Ascending aorta (tissue), 2 donors: Measurements from ENCODE around the gene CENPN. TPM values are rescaled to one million over a fixed set of nuclear protein-coding genes. Genes with fewer than 3 reads are reported as not detected.

Experiments used
- DNase-seq, 2 donors: peaks; one replicate each; pipeline ENCODE4 v3.0.0-alpha.2; 2019; ENCODE audit warnings: low spot score in 2 of 2
- H3K27ac ChIP-seq, 2 donors: fragments of 200-600 bp; sonication (generic); one replicate each; pipeline ENCODE4 v1.5.1; 2016 to 2017; ENCODE audit warnings: mild to moderate bottlenecking in 1 of 2
- H3K27me3 ChIP-seq: fragments of 200-600 bp; sonication (generic); one replicate; pipeline ENCODE4 v1.5.1; 2017
- H3K36me3 ChIP-seq, 2 donors: fragments of 200-600 bp; sonication (generic); one replicate each; pipeline ENCODE4 v1.5.1; 2016
- H3K4me1 ChIP-seq, 2 donors: fragments of 200-600 bp; sonication (generic); one replicate each; pipeline ENCODE4 v1.5.1; 2016 to 2017; ENCODE audit warnings: mild to moderate bottlenecking in 1 of 2
- H3K4me3 ChIP-seq, 2 donors: fragments of 200-600 bp; sonication (generic); one replicate each; pipeline ENCODE4 v1.5.1; 2016 to 2017; ENCODE audit warnings: mild to moderate bottlenecking in 1 of 2
- H3K9me3 ChIP-seq, 2 donors: fragments of 200-600 bp; sonication (generic); one replicate each; pipeline ENCODE4 v1.5.1; 2016
- intact Hi-C: fragments of 100-400 bp; cut with DNase I; formaldehyde crosslinking; loops from one replicate; pipeline ENCODE4 v1.15.1; 2023
- total RNA-seq: library from RNA; depleted of rRNA; stranded (reverse); fragments of >200 nt; gene quantifications from one replicate; pipeline ENCODE4 v1.1.0, GENCODE V29; 2016
- TF ChIP-seq, protein P1 (sequence below), 3 experiments: fragments of 200-600 bp in 2 of 3; fragments of 450-650 bp in 1 of 3; sonication (generic) in 2 of 3; IDR thresholded peaks; one replicate each; pipeline ENCODE4 v1.5.1; 2016 to 2019; ENCODE audit warnings: antibody characterized with exemption in 3 of 3, mild to moderate bottlenecking in 1 of 3, moderate library complexity in 1 of 3

The CENPN gene
- total RNA-seq, 1 donor from 2014 or later, result not detected

DNA sequence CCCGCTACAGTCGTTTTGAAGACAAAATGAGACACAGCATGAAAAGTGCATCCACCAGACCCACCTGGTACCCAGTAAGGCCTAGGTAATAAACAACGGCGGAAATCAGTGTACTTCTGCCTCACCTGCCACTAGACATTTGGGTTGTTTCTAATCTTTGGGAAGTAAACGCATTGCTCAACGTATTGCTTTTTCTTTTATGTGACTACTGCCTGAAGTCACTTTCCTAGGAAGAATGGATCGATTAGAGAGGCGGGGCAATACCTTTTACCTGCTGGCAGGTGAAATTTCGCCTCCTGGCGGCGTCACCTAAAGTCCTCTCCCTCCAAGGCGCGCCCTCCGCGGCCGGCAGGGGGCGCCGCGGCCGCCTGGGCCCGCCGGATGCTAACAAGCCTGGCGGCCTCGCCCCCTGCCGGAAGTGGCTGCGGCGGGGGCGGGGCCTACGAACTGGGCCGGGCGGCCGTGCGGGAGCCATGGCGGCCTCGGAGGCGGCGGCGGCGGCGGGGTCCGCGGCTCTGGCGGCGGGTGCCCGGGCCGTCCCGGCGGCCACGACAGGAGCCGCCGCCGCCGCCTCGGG lies 28.5 kb downstream of the CENPN start, which contains the start of gene ATMIN:
Gene ATMIN (plus strand): TSS at position 445 of the 577 bp plus-strand sequence. CDS start 29 bp downstream, at position 474.
- H3K27me3 ChIP-seq, result no peaks in the 10 kb centered on the region
- no peaks in the 10 kb centered on the region for H3K9me3 ChIP-seq
- H3K4me1 ChIP-seq, result peaks cover 0 to 9% of the 10 kb centered on the region in 2 donors
- TF ChIP-seq, protein P1, sequence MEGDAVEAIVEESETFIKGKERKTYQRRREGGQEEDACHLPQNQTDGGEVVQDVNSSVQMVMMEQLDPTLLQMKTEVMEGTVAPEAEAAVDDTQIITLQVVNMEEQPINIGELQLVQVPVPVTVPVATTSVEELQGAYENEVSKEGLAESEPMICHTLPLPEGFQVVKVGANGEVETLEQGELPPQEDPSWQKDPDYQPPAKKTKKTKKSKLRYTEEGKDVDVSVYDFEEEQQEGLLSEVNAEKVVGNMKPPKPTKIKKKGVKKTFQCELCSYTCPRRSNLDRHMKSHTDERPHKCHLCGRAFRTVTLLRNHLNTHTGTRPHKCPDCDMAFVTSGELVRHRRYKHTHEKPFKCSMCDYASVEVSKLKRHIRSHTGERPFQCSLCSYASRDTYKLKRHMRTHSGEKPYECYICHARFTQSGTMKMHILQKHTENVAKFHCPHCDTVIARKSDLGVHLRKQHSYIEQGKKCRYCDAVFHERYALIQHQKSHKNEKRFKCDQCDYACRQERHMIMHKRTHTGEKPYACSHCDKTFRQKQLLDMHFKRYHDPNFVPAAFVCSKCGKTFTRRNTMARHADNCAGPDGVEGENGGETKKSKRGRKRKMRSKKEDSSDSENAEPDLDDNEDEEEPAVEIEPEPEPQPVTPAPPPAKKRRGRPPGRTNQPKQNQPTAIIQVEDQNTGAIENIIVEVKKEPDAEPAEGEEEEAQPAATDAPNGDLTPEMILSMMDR (IDR thresholded peaks at IDR 0.05), result peak; percentile 90 to 97 (median 90)
- intact Hi-C loops, result loop anchor here (1.0 to 5.0 kb wide), 4 partner anchors 29 to 702 kb away; partner anchors contain the start of genes C16orf46, CMC2 and GCSH
- H3K27ac ChIP-seq, result peak within 1 kb of the TSS in 1 of 2 donors; percentile 52
- peak within 1 kb of the TSS; percentile 90 to 93 for H3K4me3 ChIP-seq
- DNase-seq, result peak; percentile 25 to 90
- H3K36me3 ChIP-seq, result peaks cover 0 to 8% of the 10 kb centered on the region in 2 donors

DNA sequence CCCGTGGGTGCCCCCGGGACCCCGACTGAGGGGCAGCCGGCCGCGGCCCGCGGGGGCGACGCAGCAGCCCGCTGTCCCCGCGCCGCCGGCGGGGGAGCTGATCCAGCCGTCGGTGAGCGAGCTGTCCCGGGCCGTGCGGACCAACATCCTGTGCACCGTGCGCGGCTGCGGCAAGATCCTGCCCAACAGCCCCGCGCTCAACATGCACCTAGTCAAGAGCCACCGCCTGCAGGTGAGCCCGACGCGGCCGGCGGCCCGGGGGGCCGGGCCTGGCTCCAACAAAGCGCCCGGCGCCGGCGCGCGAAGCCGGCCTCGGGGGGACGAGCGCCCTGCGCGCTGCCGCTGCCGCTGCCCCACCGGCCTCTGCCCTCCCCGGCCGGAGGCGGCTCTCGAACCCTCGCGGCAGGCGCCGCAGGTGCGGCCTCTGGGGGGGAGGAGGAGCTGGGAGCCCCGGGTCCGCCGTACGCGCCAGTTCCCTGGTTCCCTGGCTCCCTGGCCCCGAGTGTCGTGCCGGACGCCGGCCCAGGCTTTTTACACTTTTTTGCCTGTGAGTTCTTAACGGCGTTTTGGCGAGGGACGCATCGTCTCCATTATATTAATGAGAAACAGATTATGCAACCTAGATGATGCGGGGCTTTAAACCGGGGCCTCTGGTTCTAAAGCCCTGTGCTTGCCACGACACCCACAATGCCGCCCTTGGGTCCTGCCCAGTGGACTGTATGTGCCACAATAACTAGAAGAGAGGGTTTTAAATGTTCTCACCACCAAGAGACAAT lies 29.1 kb downstream of the CENPN start:
- TF ChIP-seq, protein P1 (IDR thresholded peaks at IDR 0.05), result no peak
- Histone ChIP-seq H3K9me3 (no peaks in the 10 kb centered on the region), H3K4me3 (peak overlapping the region; percentile 90 to 93), H3K4me1 (peaks cover 0 to 9% of the 10 kb centered on the region in 2 donors), H3K27me3 (no peaks in the 10 kb centered on the region), H3K36me3 (peaks cover 0 to 11% of the 10 kb centered on the region in 2 donors), H3K27ac (peak overlapping the region in 1 of 2 donors; percentile 52)
- DNase-seq, result peak in 1 of 2 donors; percentile 69
- intact Hi-C loops, result loop anchor here (1.0 to 5.0 kb wide), 4 partner anchors 30 to 701 kb away; partner anchors contain the start of genes C16orf46, CMC2 and GCSH

DNA sequence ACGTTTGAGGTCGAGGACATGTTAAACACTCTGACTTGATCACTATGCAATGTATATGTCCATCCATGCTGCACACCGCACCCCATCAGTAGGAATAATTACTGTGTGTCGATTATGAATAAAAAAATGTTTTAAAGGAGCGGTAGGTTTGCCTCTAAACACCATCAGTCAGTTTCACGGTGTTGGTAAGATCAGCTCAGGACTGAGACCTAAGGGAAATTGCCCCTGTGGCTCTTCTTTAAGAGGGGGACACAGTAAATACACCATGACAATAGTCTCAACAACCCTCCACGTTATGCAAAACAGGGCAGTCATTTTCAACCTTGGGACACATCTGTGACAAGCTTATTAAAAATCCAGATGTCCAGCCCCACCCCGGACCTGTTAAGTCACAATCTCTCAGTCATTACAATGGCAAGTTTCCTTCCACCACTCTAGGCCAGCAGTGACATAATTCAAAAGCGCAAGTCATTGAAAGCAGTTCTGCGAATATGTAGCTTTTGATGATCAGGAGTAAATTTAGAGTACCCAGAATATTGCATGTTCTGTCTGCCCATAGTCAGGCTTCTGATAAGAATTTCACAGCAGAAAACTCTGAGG lies 29.8 kb downstream of the CENPN start:
- peak overlapping the region; percentile 90 to 93 for H3K4me3 ChIP-seq
- TF ChIP-seq, protein P1 (IDR thresholded peaks at IDR 0.05), result no peak
- H3K9me3 ChIP-seq, result no peaks in the 10 kb centered on the region
- no peaks in the 10 kb centered on the region for H3K27me3 ChIP-seq
- H3K36me3 ChIP-seq, result peaks cover 6 to 18% of the 10 kb centered on the region in 2 donors
- peaks cover 0 to 9% of the 10 kb centered on the region in 2 donors for H3K4me1 ChIP-seq
- no peak for DNase-seq
- intact Hi-C loops, result loop anchor here (5.0 kb wide), 1 partner anchor 700 kb away; no protein-coding TSS in a partner anchor
- no peak overlapping the region for H3K27ac ChIP-seq

DNA sequence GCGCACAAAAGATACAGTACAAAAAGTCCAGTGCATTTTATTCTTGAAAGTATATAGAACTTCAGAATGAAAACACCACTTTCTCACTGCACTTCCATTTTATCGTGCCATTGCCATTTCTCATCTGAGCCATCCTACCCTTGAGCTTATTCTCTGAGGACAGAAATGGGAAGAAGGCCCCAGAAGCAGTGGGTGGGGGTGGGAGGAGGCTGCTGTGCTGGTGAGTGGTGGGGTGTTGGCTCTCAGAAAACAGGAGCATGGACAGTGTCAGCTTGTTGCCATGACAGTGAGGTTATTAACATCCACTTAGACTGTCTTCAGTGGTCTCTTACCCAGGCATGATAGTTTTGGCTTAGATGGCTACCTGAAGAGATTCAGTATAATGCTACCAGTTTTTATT lies 33.1 kb downstream of the CENPN start:
- no peaks in the 10 kb centered on the region for H3K27me3 ChIP-seq
- H3K4me1 ChIP-seq, result peaks cover 0 to 9% of the 10 kb centered on the region in 2 donors
- intact Hi-C loops, result no loop called here
- no peaks in the 10 kb centered on the region for H3K9me3 ChIP-seq
- H3K27ac ChIP-seq, result no peak overlapping the region
- H3K4me3 ChIP-seq, result no peak overlapping the region
- TF ChIP-seq, protein P1 (IDR thresholded peaks at IDR 0.05), result no peak
- no peak for DNase-seq
- H3K36me3 ChIP-seq, result peaks cover 38 to 50% of the 10 kb centered on the region in 2 donors

- no peak overlapping the region for H3K4me3 ChIP-seq
- peaks cover 42 to 57% of the 10 kb centered on the region in 2 donors for H3K36me3 ChIP-seq
- TF ChIP-seq, protein P1 (IDR thresholded peaks at IDR 0.05), result no peak
- no peaks in the 10 kb centered on the region for H3K27me3 ChIP-seq
- H3K4me1 ChIP-seq, result peaks cover 0 to 6% of the 10 kb centered on the region in 2 donors
- intact Hi-C loops, result no loop called here
- H3K9me3 ChIP-seq, result no peaks in the 10 kb centered on the region
- no peak for DNase-seq
- no peak overlapping the region for H3K27ac ChIP-seq
Measured at GRCh38 chr16:81040842-81041241, 33.8 kb downstream of the CENPN start.
